OCI-LY3 (cell line): ENCODE data around the gene CIAO2B.
"Not testable (repeated sequence)": the region's sequence is repeated elsewhere in the genome, so short reads cannot be mapped to it uniquely, and the experiment has no call there.

Experiments
- H2AFZ ChIP-seq: fragments of 200-600, 300-600 bp; shearing (Covaris generic); 2 replicates; pipeline ENCODE4 v1.6.0; 2014; ENCODE audit warnings: antibody characterized with exemption, low read depth, low read length
- H3K27ac ChIP-seq: fragments of 200-600, 300-600 bp; sonication (generic); 2 replicates; pipeline ENCODE4 v1.5.1; 2014; ENCODE audit warnings: mild to moderate bottlenecking, low read length, moderate library complexity, mixed read lengths
- H3K27me3 ChIP-seq: fragments of 200-600, 300-600 bp; sonication (generic); 2 replicates; pipeline ENCODE4 v1.6.1; 2014; ENCODE audit warnings: low read depth, low read length, mixed read lengths
- H3K36me3 ChIP-seq: fragments of 200-600, 300-600 bp; sonication (generic); replicated peaks from 2 replicates; pipeline ENCODE3; 2014; ENCODE audit warnings: low read depth, low read length, mixed read lengths
- H3K4me1 ChIP-seq: fragments of 300-600, 200-600 bp; sonication (generic); 2 replicates; pipeline ENCODE4 v1.6.1; 2014; ENCODE audit warnings: low read length, mixed read lengths
- H3K4me2 ChIP-seq: fragments of 200-600, 300-600 bp; sonication (generic); 2 replicates; pipeline ENCODE4 v1.6.1; 2014; ENCODE audit warnings: low read length, mixed read lengths
- H3K4me3 ChIP-seq: fragments of 300-600, 200-600 bp; sonication (generic); 2 replicates; pipeline ENCODE4 v1.5.1; 2014; ENCODE audit warnings: antibody characterized with exemption, mild to moderate bottlenecking, low read length, moderate library complexity
- H3K79me2 ChIP-seq: fragments of 300-600, 200-600 bp; shearing (Covaris generic); 2 replicates; pipeline ENCODE4 v1.6.1; 2014; ENCODE audit warnings: mild to moderate bottlenecking, low read length, mixed read lengths
- H3K9ac ChIP-seq: fragments of 300-600, 200-600 bp; shearing (Covaris generic); 2 replicates; pipeline ENCODE4 v1.6.0; 2014; ENCODE audit warnings: mild to moderate bottlenecking, low read length, moderate library complexity
- H3K9me3 ChIP-seq: fragments of 200-600, 300-600 bp; shearing (Covaris generic); 2 replicates; pipeline ENCODE4 v1.6.1; 2014; ENCODE audit warnings: low read length, mixed read lengths; ENCODE audit not compliant: insufficient read depth
- H4K20me1 ChIP-seq: fragments of 200-600, 300-600 bp; sonication (generic); 2 replicates; pipeline ENCODE4 v1.6.1; 2016; ENCODE audit warnings: low read length, mixed read lengths; ENCODE audit not compliant: insufficient read depth
- EZH2phosphoT487 ChIP-seq: fragments of 200-600 bp; shearing (Covaris generic); IDR thresholded peaks from 2 replicates; pipeline ENCODE4 v1.6.1; 2018; ENCODE audit warnings: antibody characterized with exemption, mixed run types, low read depth
- TF ChIP-seq, protein P1 (sequence below): fragments of 200-600, 300-600 bp; sonication (generic); IDR thresholded peaks from 2 replicates; pipeline ENCODE4 v1.5.1; 2014; ENCODE audit warnings: antibody characterized with exemption, low read length, low read depth

CIAO2B gene

DNA sequence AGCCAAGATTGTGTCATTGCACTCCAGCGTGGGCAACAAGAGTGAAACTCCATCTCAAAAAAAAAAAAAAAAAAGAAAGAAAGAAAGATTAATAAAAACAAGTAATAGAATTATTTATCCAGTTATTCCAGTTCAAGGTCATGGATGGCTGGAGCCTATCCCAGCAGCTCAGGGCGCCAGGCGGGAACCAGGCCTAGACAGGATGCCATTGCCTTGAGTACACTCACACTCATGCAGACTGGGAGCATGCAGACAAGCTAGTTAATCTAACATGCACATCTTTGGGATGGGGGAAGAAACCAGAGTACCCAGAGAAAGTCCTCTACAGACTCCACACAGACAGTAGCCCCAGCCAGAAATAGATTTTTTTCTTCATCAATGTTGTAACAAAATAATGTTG is 36.0 kb downstream of the CIAO2B start:
- no peaks in the 10 kb centered on the region for H3K9me3 ChIP-seq
- no peak overlapping the region for H3K4me3 ChIP-seq
- TF ChIP-seq, protein P1, sequence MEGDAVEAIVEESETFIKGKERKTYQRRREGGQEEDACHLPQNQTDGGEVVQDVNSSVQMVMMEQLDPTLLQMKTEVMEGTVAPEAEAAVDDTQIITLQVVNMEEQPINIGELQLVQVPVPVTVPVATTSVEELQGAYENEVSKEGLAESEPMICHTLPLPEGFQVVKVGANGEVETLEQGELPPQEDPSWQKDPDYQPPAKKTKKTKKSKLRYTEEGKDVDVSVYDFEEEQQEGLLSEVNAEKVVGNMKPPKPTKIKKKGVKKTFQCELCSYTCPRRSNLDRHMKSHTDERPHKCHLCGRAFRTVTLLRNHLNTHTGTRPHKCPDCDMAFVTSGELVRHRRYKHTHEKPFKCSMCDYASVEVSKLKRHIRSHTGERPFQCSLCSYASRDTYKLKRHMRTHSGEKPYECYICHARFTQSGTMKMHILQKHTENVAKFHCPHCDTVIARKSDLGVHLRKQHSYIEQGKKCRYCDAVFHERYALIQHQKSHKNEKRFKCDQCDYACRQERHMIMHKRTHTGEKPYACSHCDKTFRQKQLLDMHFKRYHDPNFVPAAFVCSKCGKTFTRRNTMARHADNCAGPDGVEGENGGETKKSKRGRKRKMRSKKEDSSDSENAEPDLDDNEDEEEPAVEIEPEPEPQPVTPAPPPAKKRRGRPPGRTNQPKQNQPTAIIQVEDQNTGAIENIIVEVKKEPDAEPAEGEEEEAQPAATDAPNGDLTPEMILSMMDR: no peak
- no peak for TF ChIP-seq EZH2phosphoT487
- H4K20me1 ChIP-seq: no peaks in the 10 kb centered on the region
- no peak overlapping the region for H3K4me2 ChIP-seq
- H3K79me2 ChIP-seq: no peaks in the 10 kb centered on the region
- no peaks in the 10 kb centered on the region for H3K36me3 ChIP-seq
- no peak overlapping the region for H2AFZ ChIP-seq
- H3K27me3 ChIP-seq: no peaks in the 10 kb centered on the region
- no peaks in the 10 kb centered on the region for H3K4me1 ChIP-seq
- no peak overlapping the region for H3K27ac ChIP-seq
- no peak overlapping the region for H3K9ac ChIP-seq

DNA sequence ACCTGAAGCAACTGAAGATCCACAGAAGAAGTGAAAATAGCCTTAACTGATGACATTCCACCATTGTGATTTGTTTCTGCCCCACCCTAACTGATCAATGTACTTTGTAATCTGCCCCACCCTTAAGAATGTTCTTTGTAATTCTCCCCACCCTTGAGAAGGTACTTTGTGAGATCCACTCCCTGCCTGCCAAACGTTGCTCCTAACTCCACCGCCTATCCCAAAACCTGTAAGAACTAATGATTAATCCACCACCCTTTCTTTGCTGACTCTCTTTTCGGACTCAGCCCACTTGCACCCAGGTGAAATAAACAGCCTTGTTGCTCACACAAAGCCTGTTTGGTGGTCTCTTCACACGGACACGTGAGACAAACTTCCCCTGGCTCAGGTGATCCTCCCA is 37.5 kb downstream of the CIAO2B start:
- H3K36me3 ChIP-seq, H3K27me3 ChIP-seq, H3K79me2 ChIP-seq, H2AFZ ChIP-seq, H3K4me3 ChIP-seq, H3K4me2 ChIP-seq, H3K9me3 ChIP-seq, H4K20me1 ChIP-seq, H3K9ac ChIP-seq, H3K4me1 ChIP-seq, H3K27ac ChIP-seq: not testable (repeated sequence)

DNA sequence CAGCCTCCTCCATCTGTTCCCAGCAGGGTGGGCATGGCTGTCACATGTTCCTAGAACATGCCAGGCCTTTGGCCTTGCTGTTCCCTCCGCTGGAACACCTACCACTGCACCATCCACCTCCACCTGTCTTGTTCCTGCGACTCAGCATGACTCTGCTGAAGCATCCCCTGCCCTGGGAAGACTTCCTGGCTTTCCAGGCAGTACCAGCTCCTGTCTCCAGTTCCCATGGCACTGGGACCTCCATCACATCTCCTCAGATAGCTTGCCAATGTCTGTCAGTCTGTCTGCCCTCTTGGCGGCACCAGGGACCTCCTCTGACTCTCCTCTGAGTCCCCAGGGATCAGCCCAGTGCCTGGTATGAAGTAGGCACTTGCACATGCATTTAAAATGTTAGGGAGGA is 38.2 kb downstream of the CIAO2B start:
- Histone ChIP-seq H4K20me1 (no peaks in the 10 kb centered on the region), H2AFZ (no peak overlapping the region), H3K9ac (no peak overlapping the region), H3K27me3 (no peaks in the 10 kb centered on the region), H3K27ac (no peak overlapping the region), H3K79me2 (no peaks in the 10 kb centered on the region), H3K36me3 (no peaks in the 10 kb centered on the region), H3K4me1 (no peaks in the 10 kb centered on the region), H3K4me2 (no peak overlapping the region), H3K4me3 (no peak overlapping the region), H3K9me3 (no peaks in the 10 kb centered on the region)
- TF ChIP-seq, protein P1: no peak
- TF ChIP-seq EZH2phosphoT487: no peak

DNA sequence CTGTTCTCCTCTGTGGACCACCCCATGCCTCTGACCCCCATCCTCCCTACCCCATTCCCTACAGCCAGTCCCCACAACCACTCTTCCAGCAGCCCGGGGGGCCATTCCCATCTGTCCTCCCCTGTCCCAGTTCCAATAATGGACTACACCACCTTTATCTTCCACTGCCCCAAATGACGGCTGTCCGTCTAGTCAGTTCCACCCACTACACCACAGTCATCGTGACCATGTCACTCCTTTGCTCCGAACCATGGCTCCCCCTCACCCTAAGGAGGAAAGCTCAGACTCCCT is 38.6 kb downstream of the CIAO2B start:
- Histone ChIP-seq H3K4me2 (no peak overlapping the region), H3K27me3 (no peaks in the 10 kb centered on the region), H3K9me3 (no peaks in the 10 kb centered on the region), H3K4me1 (no peaks in the 10 kb centered on the region), H2AFZ (no peak overlapping the region), H4K20me1 (no peaks in the 10 kb centered on the region), H3K27ac (no peak overlapping the region), H3K9ac (no peak overlapping the region), H3K4me3 (no peak overlapping the region), H3K79me2 (no peaks in the 10 kb centered on the region), H3K36me3 (no peaks in the 10 kb centered on the region)
- no peak for TF ChIP-seq EZH2phosphoT487
- TF ChIP-seq, protein P1: no peak

DNA sequence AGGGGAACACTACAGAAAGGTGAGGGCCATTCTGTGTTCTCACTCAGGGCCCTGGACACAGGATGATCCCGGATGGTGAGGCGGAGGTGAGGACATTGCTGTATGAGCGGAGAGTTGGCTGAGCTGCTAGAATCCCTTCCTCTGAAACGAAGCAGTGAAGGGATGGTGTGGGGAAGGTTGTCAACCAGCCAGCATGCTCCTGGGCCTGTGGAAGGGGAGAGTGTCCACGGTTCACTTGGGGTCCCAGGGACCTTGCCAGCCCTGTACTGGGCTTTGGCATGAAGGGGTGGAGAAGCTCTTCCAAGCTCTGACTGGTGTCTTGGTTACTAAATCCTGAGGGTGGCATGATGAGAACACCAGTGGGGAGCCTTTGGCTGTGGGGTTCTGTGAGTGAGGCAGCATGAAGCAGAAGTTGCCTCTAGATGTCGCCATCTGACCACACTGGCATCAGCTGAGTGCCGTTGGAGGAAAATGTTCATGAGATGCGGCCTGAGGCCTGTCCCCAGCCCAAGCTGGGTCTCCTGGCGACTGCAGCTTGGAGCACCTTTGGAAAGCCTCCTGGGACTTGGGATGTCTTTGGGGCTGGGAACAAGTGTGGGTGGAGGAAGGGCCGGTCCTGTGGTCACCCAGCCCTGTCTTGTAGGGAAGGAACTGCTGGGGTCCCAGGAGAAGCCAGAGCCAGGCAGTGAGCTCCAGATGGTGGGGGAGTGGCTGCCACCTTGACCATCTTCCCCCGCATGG is 39.1 kb downstream of the CIAO2B start:
- Histone ChIP-seq H3K27me3 (no peaks in the 10 kb centered on the region), H3K27ac (no peak overlapping the region), H3K4me2 (no peak overlapping the region), H3K4me3 (no peak overlapping the region), H3K79me2 (no peaks in the 10 kb centered on the region), H2AFZ (no peak overlapping the region), H3K36me3 (no peaks in the 10 kb centered on the region), H4K20me1 (no peaks in the 10 kb centered on the region), H3K9me3 (no peaks in the 10 kb centered on the region), H3K4me1 (no peaks in the 10 kb centered on the region), H3K9ac (no peak overlapping the region)
- TF ChIP-seq EZH2phosphoT487: no peak
- TF ChIP-seq, protein P1: peak; percentile 81
